Fibroblast of pulmonary artery (primary cell): Measurements from ENCODE around the gene HSP90B1.

Source experiments
- DNase-seq: peaks from one replicate; pipeline ENCODE4 v3.0.0-alpha.2; 2010; ENCODE audit warnings: low read depth
- H3K4me3 ChIP-seq: replicated peaks from 2 replicates; pipeline ENCODE4 v1.5.1; 2011; ENCODE audit warnings: low read depth, mild to moderate bottlenecking, control low read depth, low read length, moderate library complexity
- CTCF ChIP-seq: IDR thresholded peaks from 2 replicates; pipeline ENCODE4 v1.5.1; 2011; ENCODE audit warnings: mild to moderate bottlenecking, control low read depth, low read length, inconsistent platforms; ENCODE audit errors: missing control alignments

HSP90B1 gene

GRCh38 chr12:103947871-103948555, 17.8 kb downstream of the HSP90B1 start:
- H3K4me3 ChIP-seq = no peak overlapping the region
- no peak for TF ChIP-seq CTCF
- DNase-seq = no peak

GRCh38 chr12:103948746-103949406, 18.7 kb downstream of the HSP90B1 start:
- TF ChIP-seq CTCF = no peak
- no peak for DNase-seq
- H3K4me3 ChIP-seq = no peak overlapping the region

GRCh38 chr12:103952497-103952896, 22.3 kb downstream of the HSP90B1 start:
- DNase-seq = no peak
- no peak for TF ChIP-seq CTCF

GRCh38 chr12:103955811-103956508, 25.8 kb downstream of the HSP90B1 start:
- no peak for TF ChIP-seq CTCF
- DNase-seq = no peak
- H3K4me3 ChIP-seq = peak overlapping the region; percentile 87

More at GRCh38 chr12:103952497-103952896, 22.3 kb downstream of the HSP90B1 start:
- no peak overlapping the region for H3K4me3 ChIP-seq

GRCh38 chr12:103956509-103957027, 26.4 kb downstream of the HSP90B1 start:
- H3K4me3 ChIP-seq = peak overlapping the region; percentile 87
- TF ChIP-seq CTCF = no peak
- DNase-seq = no peak

GRCh38 chr12:103957865-103958388, 27.7 kb downstream of the HSP90B1 start:
- no peak for TF ChIP-seq CTCF
- no peak overlapping the region for H3K4me3 ChIP-seq
- no peak for DNase-seq
